Stimulated activated CD4-positive, alpha-beta T cell treated with anti-CD3 and anti-CD28 coated beads, Interleukin-12 subunit alpha, Interleukin-12 subunit beta, amount 100 ng/mL, for 24 hours (primary cell): ENCODE results near the gene ARHGAP22.

Source experiments
- DNase-seq, 2 experiments: peaks; one replicate each; pipeline ENCODE4 v3.0.0-alpha.2; 2020; ENCODE audit warnings: low read depth in 2 of 2

Gene ARHGAP22

DNA sequence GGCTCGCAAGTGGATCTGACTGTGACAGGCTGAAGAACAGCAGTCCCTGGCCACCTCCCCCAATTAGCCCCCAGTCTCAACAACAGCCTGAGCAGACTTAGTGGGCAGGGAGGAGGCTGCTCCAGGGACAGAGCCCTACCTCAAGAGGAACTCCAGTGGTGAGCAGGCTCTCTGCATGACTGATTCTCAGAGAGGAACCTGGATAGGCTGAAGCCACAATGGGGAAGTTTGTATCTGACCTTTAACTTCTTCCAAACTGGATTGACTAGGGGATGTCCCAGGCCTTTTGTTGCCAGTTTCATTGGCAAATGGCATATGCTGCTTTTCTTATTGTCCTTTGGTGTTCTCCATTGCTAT is 93.0 kb downstream of the ARHGAP22 start:
- DNase-seq: no peak

DNA sequence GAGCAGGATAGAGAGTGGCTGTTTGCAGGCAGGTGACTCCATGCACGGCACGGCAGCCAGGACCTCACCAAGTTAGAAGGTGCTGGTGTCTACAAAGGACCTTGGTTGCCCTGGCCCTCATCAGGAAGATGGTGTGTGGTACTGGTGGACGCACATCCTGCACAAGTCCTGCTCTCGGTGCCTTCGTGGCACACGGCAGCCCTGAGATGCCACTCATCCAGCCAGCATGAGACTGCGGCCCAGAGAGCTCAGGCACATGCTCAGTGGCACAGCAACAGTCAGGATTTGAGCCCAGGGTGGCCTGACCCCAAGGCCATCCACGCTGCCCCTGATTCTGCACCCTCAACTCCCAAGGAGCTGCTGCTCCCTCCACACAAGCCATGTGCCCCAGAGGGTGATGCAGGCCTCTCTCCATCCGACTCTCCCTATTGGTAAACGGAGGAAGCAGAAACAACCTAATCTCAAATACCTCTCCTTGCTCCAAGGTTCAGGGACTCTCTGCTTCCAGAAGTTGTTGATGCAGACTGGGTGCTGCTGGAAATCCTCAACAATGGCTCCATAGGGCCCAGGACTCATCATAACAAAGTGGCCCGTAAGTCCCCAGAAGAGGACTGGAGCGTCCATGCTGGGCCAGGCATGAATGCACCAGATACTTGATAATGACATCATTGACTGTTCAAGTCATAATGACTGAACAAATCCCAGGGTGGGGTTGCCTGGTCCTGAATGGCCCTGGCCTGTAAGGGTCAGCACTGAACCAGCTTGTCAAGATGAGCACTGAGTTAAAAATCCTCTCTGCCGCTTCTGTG is 93.6 kb downstream of the ARHGAP22 start:
- DNase-seq: no peak

DNA sequence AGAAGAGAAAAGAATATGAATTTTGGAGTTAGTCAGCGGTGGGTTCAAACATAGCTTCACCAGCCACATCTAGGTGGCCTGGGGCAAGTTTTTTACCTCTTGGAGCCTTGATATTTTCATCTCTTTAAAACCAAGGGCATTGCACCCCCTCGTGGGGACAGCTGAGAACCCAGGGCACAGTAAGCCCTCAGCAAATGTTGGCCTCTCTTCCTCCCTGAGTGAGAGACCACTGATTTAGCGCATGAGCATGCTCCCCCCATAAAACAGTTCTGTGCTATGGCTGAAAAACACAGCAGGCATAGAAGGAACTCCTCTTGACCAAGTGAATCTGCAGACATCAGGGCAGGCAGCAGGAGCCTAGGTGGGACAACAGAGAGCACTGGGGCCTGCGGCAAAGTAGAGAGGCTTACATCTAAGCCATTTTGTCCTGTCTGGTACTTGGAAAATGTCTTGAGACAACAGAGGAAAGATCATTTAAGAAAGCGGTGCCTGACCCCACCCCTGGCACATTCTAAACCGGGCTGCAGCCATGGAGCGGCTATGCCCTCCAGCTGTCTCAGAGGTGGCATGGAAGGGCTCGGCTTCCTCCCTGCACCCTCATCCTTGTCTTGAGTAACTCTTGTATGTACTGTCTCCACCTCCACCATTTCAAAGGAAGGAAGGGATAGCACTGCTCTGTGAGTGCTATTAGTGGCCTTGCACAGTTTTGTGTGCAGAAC is 94.7 kb downstream of the ARHGAP22 start:
- no peak for DNase-seq

DNA sequence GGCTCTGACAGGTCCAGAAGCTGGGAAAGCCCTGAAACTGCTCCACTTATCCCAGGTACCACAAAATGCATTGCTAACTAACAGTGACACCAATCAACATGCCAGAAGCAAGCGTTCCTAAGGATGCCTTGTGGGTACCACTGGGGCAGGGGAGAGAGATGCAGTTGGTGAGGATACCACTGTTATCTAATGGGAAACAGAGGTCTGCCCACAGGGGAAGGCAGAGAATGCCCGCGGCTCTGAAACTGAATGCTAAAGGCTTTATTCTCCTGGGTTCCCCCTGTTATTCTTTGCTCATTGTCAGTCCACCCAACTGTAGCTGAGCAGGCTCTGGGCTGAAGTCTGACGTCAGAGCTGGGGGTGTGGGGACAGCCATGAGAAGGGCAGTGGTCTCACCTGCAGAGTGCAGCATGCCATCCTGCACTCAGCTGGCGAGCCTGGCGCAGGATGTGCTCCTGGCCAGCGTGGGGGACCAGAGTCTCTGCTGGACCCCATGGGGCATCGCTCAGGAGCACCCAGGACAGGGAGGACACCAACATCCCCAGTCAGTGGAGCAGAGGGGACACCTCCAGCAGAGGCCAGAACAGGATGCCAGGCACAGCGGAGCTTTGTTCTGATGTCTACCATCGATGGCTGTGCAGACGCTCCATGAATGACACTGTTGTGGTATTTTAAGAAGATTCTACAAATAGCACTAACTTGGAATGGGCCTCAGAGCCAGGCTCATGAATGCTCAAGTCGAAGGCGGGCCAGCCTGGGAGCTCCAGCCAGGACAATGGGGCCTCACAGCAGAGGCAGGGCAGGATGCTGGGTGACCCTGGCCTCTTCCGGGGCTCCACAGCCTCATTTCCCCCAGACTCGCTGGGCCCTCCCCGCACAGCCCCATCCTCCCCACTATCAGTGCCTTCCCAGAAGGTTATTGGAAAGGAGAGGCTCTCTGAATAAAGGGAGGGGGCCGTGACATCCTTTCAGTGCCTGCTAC is 95.8 kb downstream of the ARHGAP22 start:
- no peak for DNase-seq

DNA sequence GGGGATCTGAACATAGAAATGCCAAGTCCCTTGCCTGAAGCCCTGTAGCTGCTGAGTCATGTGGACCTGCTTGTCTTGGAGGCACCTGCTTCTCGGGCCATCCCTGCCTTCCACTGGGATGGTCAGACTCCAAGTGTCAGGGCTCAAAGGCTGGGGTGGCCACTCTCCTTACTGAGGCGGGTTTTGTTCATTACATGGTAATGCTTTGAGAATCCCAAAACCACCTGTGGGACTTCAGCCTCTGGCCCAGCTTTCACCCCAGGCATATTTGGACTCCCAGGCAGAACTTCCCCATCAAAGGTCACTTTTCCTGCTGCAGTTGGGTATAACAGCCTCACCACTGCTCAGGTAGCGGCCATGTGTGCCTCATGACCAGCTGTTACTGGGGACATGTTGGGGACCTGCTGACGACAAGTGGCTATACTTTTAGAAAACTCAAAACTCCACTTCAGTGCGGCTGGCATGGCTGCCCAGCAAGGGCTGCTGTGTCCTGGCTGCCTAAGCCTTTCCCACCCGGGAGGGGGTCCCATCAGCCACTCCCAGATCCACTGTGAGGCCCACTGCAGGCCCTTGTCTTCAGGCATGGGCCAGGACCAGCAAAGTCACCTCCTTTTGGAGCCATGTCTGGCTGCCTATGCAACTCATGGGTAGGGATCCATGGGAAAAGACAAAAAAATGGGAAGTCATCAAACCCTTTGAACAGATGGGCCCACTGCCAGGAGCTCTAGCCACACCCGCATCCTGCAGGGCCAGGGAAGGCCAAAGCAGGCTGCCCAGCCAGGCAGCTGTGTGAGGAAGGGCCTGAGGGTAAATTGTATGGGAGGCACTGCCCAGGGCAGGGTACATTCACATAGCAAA is 96.7 kb downstream of the ARHGAP22 start:
- no peak for DNase-seq

DNA sequence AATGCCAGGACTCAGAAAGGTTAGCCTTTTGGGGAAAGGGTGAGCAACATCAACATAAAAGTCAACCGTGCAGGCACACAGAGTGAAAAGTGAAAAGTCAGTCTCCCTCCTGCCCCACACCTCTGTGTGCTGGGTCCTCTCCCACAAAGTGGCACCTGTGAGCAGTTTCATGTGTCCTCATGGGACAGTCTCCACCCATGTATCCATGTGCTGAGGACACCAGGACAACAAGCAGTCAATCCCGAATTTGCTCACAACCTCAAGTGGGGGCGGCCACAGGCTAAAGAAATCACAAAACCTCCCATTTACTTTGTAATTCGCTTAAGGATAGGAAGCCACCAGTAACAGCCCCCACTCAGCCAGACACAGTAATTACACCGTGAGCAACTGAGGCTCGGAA is 97.4 kb downstream of the ARHGAP22 start:
- DNase-seq: no peak

DNA sequence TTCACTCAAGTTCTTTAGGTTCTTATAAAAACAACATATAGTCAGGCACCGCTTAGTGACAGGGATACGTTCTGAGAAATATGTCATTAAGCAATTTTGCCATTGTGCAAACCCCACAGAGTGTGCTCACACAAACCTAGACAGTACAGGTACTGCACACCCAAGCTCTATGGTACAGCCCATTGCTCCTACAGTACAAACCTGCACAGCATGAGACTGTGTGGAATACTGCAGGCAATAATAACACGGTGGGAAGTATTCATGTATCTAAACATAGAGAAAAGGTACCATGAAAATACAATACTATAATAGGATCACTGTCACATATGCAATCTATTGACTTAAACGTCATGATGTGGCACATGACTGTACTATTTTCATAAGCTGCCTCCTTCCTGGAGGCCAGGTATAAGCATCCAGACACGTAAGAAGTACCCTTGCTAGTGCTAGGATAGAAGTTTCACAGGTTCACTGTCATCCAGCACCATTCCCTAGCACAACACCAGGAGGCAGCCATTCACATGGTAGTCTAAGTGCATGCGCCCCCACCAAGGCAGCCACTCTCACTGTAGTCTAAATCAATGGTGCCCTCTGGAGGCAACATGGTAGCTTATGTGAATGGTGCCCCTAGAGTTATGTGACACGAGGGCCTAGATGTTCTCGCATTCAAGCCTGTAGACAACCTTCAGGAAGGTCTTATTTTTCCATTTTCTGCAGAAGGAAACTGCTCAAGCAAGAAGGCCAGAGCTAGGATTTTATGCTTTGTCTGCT is 98.5 kb downstream of the ARHGAP22 start:
- no peak for DNase-seq

DNA sequence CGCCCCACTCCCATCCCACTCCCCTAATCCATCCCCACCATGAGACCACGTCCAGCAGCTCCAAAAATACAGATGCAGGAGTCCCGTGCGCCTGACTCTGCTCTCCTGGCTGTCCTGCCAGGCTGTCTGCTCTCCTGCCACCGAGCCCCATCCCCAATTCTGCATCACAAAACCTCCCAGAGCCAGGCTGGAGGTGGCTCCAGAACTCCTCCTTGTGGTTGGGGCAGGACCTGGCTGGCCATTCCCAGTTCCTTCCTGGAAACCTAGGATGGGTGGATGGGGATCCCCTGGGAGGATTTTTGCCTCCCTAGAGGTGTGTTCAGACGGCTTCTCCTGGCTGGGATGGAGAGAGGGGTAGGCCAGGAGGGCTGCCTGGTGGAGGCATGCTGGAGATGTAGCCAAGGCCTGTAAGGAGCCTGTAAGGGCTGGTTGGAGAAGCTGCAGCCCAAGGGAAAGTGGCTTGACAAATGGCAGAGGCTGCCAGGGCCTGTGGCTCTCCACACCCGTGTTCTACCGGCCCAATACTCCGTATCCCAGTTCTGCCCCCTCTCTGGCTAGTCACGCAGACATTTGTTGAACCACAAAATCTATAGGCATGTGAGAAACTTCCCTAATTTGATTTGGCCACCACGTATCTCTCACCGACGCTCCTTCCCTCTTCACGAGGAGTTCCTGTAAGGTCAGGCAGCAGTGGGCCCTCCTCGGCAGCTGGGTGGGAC is 99.3 kb downstream of the ARHGAP22 start:
- no peak for DNase-seq

DNA sequence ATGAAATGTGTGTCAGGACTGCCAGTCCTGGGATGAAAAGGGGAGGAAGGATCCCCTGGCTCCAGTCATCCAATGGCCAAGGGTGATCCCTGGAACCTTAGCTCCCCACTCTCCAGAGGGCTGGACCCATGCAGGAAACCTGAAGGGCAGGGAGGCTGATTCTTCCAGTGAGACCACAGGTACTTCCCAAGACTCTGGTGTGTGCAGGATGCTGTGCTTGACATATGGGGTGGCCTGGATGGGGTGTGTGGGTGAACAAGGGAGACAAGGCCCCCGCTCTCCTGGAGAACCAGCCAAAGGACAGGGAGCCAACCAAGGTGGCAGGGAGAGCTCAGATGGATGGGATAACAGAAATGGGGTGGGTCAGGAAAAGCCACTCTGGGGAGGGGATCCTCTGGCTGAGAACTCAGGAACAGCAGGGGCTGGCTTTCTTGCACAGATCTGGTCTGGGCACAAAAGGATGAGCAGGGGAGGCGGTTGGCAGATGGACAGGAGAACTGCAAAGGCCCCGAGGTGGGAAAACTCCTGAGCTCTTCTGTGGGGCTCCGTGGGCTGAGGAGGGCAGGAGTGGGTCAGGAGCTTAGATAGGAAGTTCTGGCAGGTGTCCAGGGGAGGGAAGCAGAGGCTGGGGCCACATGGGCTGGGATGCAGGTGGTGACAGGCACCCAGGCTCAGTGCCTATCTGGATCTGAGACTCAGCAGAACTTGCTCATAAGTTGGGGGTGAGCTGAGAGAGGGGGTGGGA is 100.6 kb downstream of the ARHGAP22 start:
- DNase-seq: no peak

DNA sequence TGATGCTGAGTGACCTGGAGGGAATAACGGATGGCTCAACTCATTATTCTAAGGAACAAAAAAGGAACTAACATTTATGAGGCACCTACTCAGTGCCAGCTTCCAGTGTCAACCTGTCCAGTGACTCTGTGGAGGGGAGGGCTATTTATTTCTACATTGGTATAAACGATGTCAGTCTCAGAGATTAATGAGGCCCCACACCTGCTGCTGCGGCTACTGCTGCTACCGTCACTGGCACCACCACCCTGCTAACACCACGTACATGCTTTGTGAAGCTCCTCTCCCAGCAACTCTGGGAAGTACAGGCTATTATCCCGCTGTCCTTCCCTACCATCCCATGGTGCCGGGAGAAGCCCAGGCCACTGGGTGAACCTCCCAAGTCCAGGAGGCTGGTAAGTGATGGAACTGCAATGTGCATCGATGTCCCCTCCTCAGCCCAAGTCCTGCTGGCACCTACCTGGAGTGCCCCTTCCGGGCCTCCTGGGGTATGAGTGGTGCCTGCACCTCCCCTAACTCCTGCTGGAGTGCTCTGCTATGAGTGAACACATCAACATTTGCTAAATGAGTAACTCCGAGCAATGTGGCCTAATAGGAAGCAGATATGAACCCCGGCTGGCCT is 101.5 kb downstream of the ARHGAP22 start:
- no peak for DNase-seq

DNA sequence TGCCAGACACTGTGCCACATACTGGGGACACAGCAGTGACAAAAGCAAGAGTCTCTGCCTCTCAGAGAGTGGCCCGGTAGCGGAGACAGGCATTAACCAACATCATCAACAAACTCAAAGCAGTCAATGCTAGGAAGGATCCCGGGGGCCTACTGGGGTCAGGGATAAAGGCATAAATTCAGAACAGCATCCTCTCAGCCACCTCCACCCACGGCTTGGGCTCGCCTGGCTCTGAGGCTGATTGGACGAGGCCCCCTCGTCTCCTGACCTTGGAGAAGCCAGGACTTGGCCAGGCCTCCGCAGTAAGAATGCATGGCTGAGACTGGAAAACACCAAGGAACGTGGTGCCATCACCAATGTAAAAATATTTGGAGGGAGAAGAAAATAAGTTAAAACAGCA is 102.1 kb downstream of the ARHGAP22 start:
- DNase-seq: no peak

DNA sequence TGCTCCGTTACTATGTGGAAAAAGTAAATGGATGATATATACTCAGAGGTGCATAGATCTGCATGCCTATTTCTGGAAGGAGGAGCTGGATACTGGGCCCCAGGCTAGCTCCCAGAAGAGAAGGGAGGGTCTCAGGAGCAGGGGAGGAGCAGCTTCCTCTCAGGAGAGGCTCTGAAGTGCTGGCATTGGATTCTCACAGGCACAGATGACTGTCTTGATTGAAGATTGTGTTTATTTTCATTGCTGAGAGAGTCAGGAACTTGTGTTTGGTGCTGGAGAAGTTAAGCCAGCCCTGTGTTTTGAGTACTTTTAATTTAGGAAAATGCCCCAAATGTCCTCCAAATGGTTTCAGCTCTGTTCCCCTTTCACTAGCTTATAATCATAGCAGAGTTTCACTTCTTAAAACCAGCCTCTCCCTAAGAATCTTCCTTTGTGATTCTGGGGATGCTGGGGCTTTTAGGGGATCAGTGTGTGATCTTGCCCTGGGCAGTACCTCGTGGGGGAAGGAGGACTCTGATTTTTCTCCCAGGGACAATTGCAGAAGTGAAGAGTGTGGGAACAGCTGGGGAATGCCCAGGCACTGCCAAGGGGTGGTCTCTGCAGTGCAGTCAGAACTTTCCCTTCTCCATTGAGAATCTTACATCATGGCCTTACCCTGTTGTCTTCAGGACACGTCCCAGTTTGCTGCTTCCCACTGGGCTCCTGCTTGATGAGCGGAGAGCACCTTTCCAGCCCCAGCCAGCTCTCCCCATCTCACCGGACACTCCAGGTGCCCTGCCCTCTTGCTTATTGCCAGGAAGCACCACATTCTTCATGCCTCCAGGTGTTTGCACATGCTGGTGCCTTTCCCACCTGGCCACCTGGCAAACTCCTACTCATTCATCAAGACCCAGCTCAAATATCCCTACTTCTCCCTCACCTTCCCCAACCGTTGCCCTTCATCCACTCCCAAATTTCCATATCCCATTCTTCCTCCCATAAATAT is 102.8 kb downstream of the ARHGAP22 start:
- DNase-seq: no peak

DNA sequence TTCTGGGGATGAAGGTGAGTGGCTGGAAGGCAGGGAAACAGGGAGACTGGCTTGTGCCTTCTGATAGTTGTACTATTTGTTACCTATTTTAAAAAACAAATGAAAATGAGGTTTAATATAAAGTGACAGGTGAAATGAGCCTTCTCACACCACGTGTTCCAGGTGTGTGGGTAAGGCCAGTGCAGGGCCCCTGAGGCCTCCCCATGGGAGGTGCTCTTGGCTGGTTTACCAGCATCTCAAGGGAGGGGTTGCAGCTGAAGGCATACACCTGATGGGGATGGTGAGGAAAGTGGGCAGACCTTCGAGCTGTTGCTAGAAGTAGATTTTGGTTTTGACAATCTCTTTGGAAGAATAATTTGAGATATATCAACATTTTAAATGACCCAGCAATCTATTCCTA is 103.6 kb downstream of the ARHGAP22 start:
- DNase-seq: no peak

DNA sequence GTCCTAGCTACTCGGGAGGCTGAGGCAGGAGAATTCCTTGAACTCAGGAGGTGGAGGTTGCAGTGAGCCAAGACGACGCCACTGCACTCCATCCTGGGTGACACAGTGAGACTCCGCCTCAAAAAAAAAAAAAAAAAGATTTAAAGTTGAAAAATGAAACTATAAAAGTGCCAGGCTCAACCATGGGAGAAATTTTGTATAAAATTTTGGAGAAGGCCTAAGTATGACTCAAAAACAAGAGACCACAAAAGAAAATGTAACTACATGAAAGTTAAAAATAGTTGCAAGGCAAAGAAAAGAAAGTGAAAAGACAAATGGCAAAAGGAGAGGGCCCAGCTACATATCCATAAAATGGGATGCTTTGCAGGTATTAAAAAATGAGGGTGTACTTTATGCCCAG is 104.1 kb downstream of the ARHGAP22 start:
- DNase-seq: no peak

DNA sequence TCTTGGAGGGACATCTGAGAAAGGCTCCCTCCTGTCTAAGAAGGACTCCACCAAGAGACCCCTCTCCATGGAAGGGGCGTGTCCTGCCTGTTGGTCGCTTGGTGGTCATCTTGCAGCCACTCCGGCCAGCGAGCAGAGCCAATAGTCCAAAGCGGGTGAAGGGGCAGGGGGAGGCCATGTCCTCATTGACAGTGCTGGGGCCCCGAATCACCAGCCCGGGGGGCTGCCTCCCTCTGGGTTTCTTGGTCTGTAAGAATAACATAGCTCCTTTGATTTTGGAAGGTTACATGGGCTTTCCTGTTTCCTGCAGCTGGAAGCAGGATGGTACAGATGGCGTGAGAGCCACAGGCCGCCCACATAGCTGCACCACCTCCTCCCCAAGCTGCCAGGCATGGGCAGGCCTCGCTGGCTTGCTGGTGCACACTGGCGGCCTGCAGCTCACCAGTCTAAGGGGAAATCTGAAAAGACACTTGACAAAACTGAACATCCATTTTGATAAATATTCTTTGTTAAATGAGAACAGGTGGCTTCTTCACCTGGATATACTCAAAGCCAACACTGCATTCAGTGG is 105.8 kb downstream of the ARHGAP22 start:
- no peak for DNase-seq

DNA sequence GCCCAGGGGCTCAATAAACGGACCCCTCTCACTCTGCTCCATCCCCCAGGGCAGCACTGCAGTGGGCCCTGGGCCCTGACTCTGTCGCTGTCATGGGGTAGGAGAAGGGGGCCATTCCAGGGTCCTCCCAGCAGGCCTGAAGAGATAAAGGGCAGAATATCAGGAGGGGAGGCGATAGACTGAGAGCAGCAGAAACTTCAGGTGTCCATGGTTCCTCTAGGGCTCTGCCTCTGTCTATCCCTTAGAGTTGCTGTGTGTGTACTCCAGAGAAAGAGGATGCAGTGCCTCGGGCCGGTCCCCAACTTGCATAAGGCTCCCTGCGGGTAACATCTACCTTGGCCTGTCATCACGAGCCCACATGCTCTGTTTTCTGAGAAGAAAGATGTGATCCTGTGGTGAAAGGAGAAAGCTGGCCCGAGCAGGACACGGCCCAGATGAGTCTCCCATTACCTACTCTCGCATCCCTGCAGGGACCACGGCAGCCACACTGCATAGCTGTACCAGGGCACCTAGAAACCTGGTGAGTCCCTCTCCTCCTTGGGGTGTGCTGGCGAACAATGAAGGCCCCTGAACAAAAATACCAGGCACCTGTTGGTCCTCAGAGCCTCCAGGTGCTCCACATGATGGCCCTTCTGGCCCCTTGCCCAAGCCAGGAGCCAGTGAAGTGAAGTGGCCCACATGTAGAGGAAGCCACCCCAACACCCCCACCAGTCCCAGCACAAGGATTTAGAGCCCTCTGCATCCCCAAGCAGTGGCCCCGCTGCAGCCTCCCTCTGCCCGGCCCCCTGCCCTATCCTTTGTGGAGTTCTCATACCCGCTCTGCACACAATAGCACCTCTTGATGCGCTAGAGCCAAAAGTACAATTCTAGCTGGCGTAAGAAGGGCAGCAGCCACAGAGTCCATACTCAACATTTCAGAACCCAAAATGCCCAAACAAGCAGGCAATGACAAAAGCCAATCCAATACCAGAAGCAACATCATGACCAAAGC is 106.8 kb downstream of the ARHGAP22 start:
- no peak for DNase-seq
